GM23248 (cell line): ENCODE data around the gene ING1.

ENCODE experiments used
- EZH2 ChIP-seq: fragments of 200-600 bp; sonication (generic); IDR thresholded peaks from 2 replicates; pipeline ENCODE4 v1.6.1; 2018; ENCODE audit warnings: antibody characterized with exemption, mild to moderate bottlenecking; ENCODE audit not compliant: insufficient read depth, poor library complexity, severe bottlenecking
- EZH2phosphoT487 ChIP-seq: fragments of 200-600 bp; sonication (generic); IDR thresholded peaks from 2 replicates; pipeline ENCODE4 v1.6.1; 2018; ENCODE audit warnings: antibody characterized with exemption, moderate library complexity, mild to moderate bottlenecking, low read depth; ENCODE audit not compliant: insufficient read depth

DNA sequence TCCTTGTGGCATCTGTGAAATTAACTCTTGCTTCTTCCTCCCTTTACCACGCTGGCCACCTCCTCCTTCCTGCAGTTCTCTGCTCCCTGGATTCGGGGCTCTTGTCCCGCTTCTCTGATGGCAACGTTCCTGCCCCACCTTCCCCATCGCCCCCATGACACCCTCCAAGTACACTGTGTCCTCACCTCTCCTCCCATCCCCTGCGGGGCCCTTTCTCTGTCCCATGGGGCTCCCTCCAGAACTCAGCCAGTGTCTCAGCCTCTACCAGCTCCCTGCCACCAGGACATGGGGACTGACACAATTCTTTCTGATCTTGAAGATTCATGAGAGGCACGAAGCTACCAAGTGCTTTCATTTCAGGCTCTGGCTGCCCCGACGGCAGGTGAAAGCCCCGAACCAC, 16.7 kb upstream of the ING1 start:
- TF ChIP-seq EZH2, result no peak
- TF ChIP-seq EZH2phosphoT487, result no peak
